GM23338 (cell line): ENCODE results near the gene GJA10. TPM values are rescaled to one million over a fixed set of nuclear protein-coding genes. Genes with fewer than 3 reads are reported as not detected.

ENCODE experiments used
- ATAC-seq: fragments of 200-7000 bp; cut with Tn5 transposase; 3 replicates; pipeline ENCODE4 v1.9.1; 2020
- DNase-seq: peaks from one replicate; pipeline ENCODE4 v3.0.0-alpha.2; 2015; ENCODE audit warnings: low spot score
- H2AFZ ChIP-seq: fragments of 200-600 bp; sonication (generic); 2 replicates; pipeline ENCODE4 v1.8.0; 2016; ENCODE audit warnings: antibody characterized with exemption, mild to moderate bottlenecking, moderate library complexity
- H3F3A ChIP-seq: fragments of 200-600 bp; sonication (generic); replicated peaks from 2 replicates; pipeline ENCODE4 v1.8.0; 2017; ENCODE audit warnings: antibody characterized with exemption, mixed run types, low read depth
- H3K27ac ChIP-seq: fragments of 200-600 bp; sonication (generic); 2 replicates; pipeline ENCODE4 v1.6.1; 2016; ENCODE audit warnings: low read depth
- H3K27me3 ChIP-seq: fragments of 200-600 bp; sonication (generic); 2 replicates; pipeline ENCODE4 v1.8.0; 2016; ENCODE audit warnings: mild to moderate bottlenecking, mixed run types, moderate library complexity; ENCODE audit not compliant: insufficient read depth
- H3K36me3 ChIP-seq: fragments of 200-600 bp; sonication (generic); 2 replicates; pipeline ENCODE4 v1.8.0; 2016; ENCODE audit warnings: mild to moderate bottlenecking; ENCODE audit not compliant: insufficient read depth
- H3K4me1 ChIP-seq: fragments of 200-600 bp; sonication (generic); 2 replicates; pipeline ENCODE4 v1.8.0; 2016; ENCODE audit warnings: mild to moderate bottlenecking, moderate library complexity; ENCODE audit not compliant: insufficient read depth
- H3K4me2 ChIP-seq: fragments of 200-600 bp; sonication (generic); 2 replicates; pipeline ENCODE4 v1.7.1; 2017; ENCODE audit warnings: mixed run types
- H3K4me3 ChIP-seq: fragments of 200-600 bp; sonication (generic); 2 replicates; pipeline ENCODE4 v1.6.1; 2016; ENCODE audit warnings: mixed run types
- H3K79me2 ChIP-seq: fragments of 200-600 bp; sonication (generic); replicated peaks from 2 replicates; pipeline ENCODE4 v1.8.0; 2017; ENCODE audit warnings: mild to moderate bottlenecking; ENCODE audit not compliant: insufficient read depth
- H3K9me2 ChIP-seq: fragments of 200-600 bp; sonication (generic); 2 replicates; pipeline ENCODE4 v1.8.0; 2017; ENCODE audit not compliant: insufficient read depth
- H4K20me1 ChIP-seq: fragments of 200-600 bp; sonication (generic); replicated peaks from 2 replicates; pipeline ENCODE4 v1.8.0; 2017; ENCODE audit warnings: mild to moderate bottlenecking; ENCODE audit not compliant: insufficient read depth
- H3K27ac Mint-ChIP-seq: 2 replicates; pipeline ENCODE4 v1.8.0; 2020; ENCODE audit warnings: inconsistent platforms, mild to moderate bottlenecking, moderate library complexity, mixed read lengths
- H3K27me3 Mint-ChIP-seq: 3 replicates; pipeline ENCODE4 v1.8.0; 2022; ENCODE audit warnings: low read depth, mild to moderate bottlenecking, moderate library complexity, mixed read lengths, inconsistent platforms; ENCODE audit not compliant: insufficient read depth, poor library complexity
- H3K36me3 Mint-ChIP-seq: 3 replicates; pipeline ENCODE4 v1.8.0; 2021; ENCODE audit warnings: low read depth, mild to moderate bottlenecking, inconsistent platforms, moderate library complexity, mixed read lengths
- H3K4me1 Mint-ChIP-seq: 3 replicates; pipeline ENCODE4 v1.8.0; 2020; ENCODE audit warnings: mild to moderate bottlenecking, inconsistent platforms, mixed read lengths
- H3K4me3 Mint-ChIP-seq: 3 replicates; pipeline ENCODE4 v1.8.0; 2021; ENCODE audit warnings: moderate library complexity, mild to moderate bottlenecking, inconsistent platforms, mixed read lengths
- H3K9me3 Mint-ChIP-seq: 3 replicates; pipeline ENCODE4 v1.8.0; 2020; ENCODE audit warnings: moderate library complexity, mild to moderate bottlenecking, inconsistent platforms, mixed read lengths
- CREB1 ChIP-seq: fragments of 250-450 bp; sonication (Bioruptor Pico); IDR thresholded peaks from 2 replicates; pipeline ENCODE4 v1.5.0; 2020; ENCODE audit warnings: low read depth, mild to moderate bottlenecking, moderate library complexity
- JUNB ChIP-seq: IDR thresholded peaks from one replicate; pipeline ENCODE4 v1.6.1; 2016; ENCODE audit warnings: antibody characterized with exemption; ENCODE audit not compliant: unreplicated experiment
- NANOG ChIP-seq: IDR thresholded peaks from 2 replicates; pipeline ENCODE4 v1.6.1; 2016; ENCODE audit warnings: antibody characterized with exemption, borderline replicate concordance
- POLR2AphosphoS5 ChIP-seq: IDR thresholded peaks from 2 replicates; pipeline ENCODE4 v1.6.1; 2016; ENCODE audit warnings: antibody characterized with exemption, low read depth
- STAT1 ChIP-seq: IDR thresholded peaks from one replicate; pipeline ENCODE4 v1.6.1; 2016; ENCODE audit warnings: antibody characterized with exemption; ENCODE audit not compliant: unreplicated experiment
- ZNF114 ChIP-seq: fragments of 250-450 bp; sonication (Bioruptor Pico); IDR thresholded peaks from 2 replicates; pipeline ENCODE4 v1.5.0; 2020; ENCODE audit warnings: mild to moderate bottlenecking, moderate library complexity
- ZNF331 ChIP-seq: fragments of 250-450 bp; sonication (Bioruptor Pico); IDR thresholded peaks from 2 replicates; pipeline ENCODE4 v1.5.0; 2020; ENCODE audit warnings: low read depth, mild to moderate bottlenecking, moderate library complexity
- polyA plus RNA-seq: library from polyadenylated mRNA; unstranded; fragments of >200 nt; fragmentation: Nextera tagmentation; extraction: Ambion mirVana; gene quantifications from 2 replicates; pipeline ENCODE4 v1.2.1, GENCODE V29; 2016
- total RNA-seq: library from RNA; depleted of rRNA; stranded (reverse); fragments of >200 nt; shearing (Covaris generic); gene quantifications from 2 replicates; pipeline ENCODE4 v1.2.3, GENCODE V29; 2014
- TF ChIP-seq, protein P1 (sequence below): IDR thresholded peaks from 2 replicates; pipeline ENCODE4 v1.6.1; 2016; ENCODE audit warnings: antibody characterized with exemption
- TF ChIP-seq, protein P2 (sequence below): IDR thresholded peaks from one replicate; pipeline ENCODE4 v1.6.1; 2018; ENCODE audit warnings: antibody characterized with exemption; ENCODE audit not compliant: unreplicated experiment
- TF ChIP-seq, protein P3 (sequence below), 2 experiments: fragments of 200-600 bp in 1 of 2; sonication (generic) in 1 of 2; conservative IDR thresholded peaks; 2 replicates each; pipeline versions ENCODE4 v1.5.1 to v1.6.1; 2016 to 2017; ENCODE audit warnings: antibody characterized with exemption in 2 of 2, low read depth in 2 of 2, mild to moderate bottlenecking in 2 of 2, moderate library complexity in 1 of 2

The GJA10 gene
- total and polyA plus RNA-seq, 2 experiments from 2014 or later = not detected

DNA sequence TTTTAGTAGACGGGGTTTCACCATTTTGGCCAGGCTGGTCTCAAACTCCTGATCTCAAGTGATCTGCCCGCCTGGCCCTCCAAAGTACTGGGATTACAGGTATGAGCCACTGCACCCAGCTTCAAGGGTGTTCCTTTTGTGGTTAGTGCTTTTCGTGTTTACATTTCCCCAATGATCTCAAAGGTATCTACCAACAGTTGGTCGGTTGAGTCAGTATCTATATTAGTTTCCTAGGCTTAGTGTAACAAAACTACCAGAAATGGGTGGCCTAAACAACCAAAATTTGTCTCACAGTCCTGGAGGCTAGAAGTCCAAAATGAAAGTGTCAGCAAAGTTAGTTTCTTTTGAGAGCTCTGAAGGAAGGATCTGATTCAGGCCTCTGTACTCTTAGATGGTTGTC lies 34.5 kb upstream of the GJA10 start:
- H3K27me3 ChIP-seq = no peaks in the 10 kb centered on the region
- 0 out of 2 replicates have a peak, but pooled peaks cover 3% of the 10 kb centered on the region for H4K20me1 ChIP-seq
- H3K79me2 ChIP-seq = no peaks in the 10 kb centered on the region
- H2AFZ ChIP-seq = no peak overlapping the region
- H3K27ac Mint-ChIP-seq = no peak overlapping the region
- H3K36me3 ChIP-seq = peaks cover 61% of the 10 kb centered on the region
- DNase-seq (no peak), ATAC-seq (no peak)
- H3K4me2 ChIP-seq = no peak overlapping the region
- no peak for TF ChIP-seq STAT1
- TF ChIP-seq POLR2AphosphoS5 = no peak
- no peak for TF ChIP-seq NANOG
- TF ChIP-seq, protein P1, sequence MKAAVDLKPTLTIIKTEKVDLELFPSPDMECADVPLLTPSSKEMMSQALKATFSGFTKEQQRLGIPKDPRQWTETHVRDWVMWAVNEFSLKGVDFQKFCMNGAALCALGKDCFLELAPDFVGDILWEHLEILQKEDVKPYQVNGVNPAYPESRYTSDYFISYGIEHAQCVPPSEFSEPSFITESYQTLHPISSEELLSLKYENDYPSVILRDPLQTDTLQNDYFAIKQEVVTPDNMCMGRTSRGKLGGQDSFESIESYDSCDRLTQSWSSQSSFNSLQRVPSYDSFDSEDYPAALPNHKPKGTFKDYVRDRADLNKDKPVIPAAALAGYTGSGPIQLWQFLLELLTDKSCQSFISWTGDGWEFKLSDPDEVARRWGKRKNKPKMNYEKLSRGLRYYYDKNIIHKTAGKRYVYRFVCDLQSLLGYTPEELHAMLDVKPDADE = no peak
- no peak for TF ChIP-seq CREB1
- TF ChIP-seq ZNF114 (CRISPR knock-in tag) = no peak
- TF ChIP-seq ZNF331 = no peak
- no peak for TF ChIP-seq JUNB
- no peaks in the 10 kb centered on the region for H3K4me1 ChIP-seq
- H3K9me2 ChIP-seq = no peaks in the 10 kb centered on the region
- peaks cover 3% of the 10 kb centered on the region; the same call in 1 of the 2 replicates for H3F3A ChIP-seq
- peaks cover 2% of the 10 kb centered on the region for H3K27me3 Mint-ChIP-seq
- H3K9me3 Mint-ChIP-seq = no peaks in the 10 kb centered on the region
- H3K4me3 ChIP-seq = no peak overlapping the region
- H3K27ac ChIP-seq = no peak overlapping the region; the same call in 1 of the 2 replicates
- no peaks in the 10 kb centered on the region for H3K4me1 Mint-ChIP-seq
- no peak overlapping the region for H3K4me3 Mint-ChIP-seq
- H3K36me3 Mint-ChIP-seq = peaks cover 83% of the 10 kb centered on the region

DNA sequence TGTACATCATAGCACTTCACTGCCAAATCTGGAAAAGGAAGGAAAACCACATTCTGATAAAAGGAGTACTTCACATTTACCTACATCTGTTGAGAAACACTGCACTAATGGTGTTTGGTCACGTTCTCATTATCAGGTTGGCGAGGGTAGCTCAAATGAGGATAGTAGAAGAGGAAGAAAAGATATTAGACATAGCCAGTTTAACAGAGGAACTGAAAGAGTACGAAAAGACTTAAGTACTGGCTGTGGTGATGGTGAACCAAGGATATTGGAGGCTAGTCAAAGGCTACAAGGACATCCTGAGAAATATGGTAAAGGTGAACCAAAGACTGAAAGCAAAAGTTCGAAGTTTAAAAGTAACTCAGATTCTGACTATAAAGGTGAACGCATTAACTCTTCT lies 32.0 kb upstream of the GJA10 start:
- DNase-seq (no peak), ATAC-seq (no peak)
- Histone ChIP-seq H3K27me3 (no peaks in the 10 kb centered on the region), H4K20me1 (0 out of 2 replicates have a peak, but pooled peaks cover 6% of the 10 kb centered on the region), H3F3A (peaks cover 3% of the 10 kb centered on the region; the same call in 1 of the 2 replicates), H3K9me2 (no peaks in the 10 kb centered on the region), H3K27ac (no peak overlapping the region), H2AFZ (no peak overlapping the region), H3K4me1 (no peaks in the 10 kb centered on the region), H3K4me2 (no peak overlapping the region), H3K4me3 (no peak overlapping the region), H3K36me3 (peaks cover 61% of the 10 kb centered on the region), H3K79me2 (no peaks in the 10 kb centered on the region)
- Mint-ChIP-seq H3K9me3 (peaks cover 4% of the 10 kb centered on the region; the same call in 2 of the 3 replicates), H3K27me3 (peaks cover 2% of the 10 kb centered on the region), H3K4me1 (no peaks in the 10 kb centered on the region), H3K36me3 (peaks cover 85% of the 10 kb centered on the region), H3K4me3 (no peak overlapping the region), H3K27ac (no peak overlapping the region)
- TF ChIP-seq, protein P2, sequence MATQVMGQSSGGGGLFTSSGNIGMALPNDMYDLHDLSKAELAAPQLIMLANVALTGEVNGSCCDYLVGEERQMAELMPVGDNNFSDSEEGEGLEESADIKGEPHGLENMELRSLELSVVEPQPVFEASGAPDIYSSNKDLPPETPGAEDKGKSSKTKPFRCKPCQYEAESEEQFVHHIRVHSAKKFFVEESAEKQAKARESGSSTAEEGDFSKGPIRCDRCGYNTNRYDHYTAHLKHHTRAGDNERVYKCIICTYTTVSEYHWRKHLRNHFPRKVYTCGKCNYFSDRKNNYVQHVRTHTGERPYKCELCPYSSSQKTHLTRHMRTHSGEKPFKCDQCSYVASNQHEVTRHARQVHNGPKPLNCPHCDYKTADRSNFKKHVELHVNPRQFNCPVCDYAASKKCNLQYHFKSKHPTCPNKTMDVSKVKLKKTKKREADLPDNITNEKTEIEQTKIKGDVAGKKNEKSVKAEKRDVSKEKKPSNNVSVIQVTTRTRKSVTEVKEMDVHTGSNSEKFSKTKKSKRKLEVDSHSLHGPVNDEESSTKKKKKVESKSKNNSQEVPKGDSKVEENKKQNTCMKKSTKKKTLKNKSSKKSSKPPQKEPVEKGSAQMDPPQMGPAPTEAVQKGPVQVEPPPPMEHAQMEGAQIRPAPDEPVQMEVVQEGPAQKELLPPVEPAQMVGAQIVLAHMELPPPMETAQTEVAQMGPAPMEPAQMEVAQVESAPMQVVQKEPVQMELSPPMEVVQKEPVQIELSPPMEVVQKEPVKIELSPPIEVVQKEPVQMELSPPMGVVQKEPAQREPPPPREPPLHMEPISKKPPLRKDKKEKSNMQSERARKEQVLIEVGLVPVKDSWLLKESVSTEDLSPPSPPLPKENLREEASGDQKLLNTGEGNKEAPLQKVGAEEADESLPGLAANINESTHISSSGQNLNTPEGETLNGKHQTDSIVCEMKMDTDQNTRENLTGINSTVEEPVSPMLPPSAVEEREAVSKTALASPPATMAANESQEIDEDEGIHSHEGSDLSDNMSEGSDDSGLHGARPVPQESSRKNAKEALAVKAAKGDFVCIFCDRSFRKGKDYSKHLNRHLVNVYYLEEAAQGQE = no peak
- TF ChIP-seq, protein P3, sequence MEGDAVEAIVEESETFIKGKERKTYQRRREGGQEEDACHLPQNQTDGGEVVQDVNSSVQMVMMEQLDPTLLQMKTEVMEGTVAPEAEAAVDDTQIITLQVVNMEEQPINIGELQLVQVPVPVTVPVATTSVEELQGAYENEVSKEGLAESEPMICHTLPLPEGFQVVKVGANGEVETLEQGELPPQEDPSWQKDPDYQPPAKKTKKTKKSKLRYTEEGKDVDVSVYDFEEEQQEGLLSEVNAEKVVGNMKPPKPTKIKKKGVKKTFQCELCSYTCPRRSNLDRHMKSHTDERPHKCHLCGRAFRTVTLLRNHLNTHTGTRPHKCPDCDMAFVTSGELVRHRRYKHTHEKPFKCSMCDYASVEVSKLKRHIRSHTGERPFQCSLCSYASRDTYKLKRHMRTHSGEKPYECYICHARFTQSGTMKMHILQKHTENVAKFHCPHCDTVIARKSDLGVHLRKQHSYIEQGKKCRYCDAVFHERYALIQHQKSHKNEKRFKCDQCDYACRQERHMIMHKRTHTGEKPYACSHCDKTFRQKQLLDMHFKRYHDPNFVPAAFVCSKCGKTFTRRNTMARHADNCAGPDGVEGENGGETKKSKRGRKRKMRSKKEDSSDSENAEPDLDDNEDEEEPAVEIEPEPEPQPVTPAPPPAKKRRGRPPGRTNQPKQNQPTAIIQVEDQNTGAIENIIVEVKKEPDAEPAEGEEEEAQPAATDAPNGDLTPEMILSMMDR (conservative IDR thresholded peaks at IDR 0.05; ENCODE audit: low read depth in 2 of 2) = no peak
